ENCODE results near the gene ZNF862.
A peak's percentile ranks its signal among the peaks of the same experiment; 100 is the strongest.

ZNF862 gene

DNA sequence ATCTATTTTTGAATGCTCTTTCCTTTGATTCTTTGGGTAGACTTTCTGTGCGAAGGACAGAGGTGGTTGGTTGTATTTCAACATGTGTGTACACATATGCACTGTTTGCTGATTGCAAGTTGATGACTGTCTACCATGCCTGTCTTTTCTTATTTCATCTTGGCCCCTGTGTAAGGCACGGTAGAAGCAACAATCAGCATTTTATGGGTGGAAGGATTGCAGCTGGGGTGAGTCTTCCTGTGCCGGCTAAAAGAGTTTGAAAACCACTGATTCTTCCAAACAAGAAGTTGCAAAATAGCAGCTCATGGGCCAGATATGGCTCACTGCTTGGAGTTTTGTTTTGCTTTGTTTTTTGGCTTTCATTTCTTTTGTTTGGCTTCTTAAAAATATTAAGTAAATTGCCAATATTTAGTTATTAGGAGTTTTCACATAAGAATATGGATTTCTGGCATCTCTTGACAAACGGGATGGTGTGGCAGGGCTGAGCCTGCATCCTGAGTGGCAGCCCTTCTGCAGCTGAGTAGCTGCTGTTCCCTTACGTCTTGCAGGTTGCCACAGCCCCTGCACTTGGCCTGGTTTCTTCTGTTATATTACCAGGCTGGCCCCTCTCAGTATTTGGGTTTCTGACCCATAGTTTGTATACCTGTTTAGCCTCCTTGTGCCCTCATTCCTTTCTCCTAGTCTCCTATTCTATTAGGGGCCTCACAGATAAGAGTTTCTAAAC lies 7.2 kb downstream of the ZNF862 start:
- DNase-seq (ENCODE audit: low read depth), result no peak

DNA sequence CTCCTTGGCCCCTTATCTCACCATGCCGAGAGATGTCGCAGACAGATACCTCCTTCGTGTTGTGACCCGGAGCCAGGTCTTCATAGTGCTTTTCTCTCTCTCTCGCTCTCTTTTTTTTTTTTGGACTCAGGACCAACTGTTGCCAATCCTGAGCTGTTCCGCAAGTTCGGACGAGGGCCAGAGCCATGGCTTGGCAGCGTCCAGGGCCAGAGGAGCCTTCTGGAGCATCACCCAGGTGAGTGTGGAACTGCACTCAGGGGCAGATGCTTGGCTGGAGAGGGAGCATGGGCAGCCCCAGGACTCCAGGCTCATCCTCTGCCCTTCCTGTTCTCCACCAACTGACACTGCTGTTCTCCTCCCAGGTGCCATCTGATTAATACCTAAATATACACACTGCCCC lies 7.8 kb downstream of the ZNF862 start:
- no peak for DNase-seq (ENCODE audit: low read depth)

DNA sequence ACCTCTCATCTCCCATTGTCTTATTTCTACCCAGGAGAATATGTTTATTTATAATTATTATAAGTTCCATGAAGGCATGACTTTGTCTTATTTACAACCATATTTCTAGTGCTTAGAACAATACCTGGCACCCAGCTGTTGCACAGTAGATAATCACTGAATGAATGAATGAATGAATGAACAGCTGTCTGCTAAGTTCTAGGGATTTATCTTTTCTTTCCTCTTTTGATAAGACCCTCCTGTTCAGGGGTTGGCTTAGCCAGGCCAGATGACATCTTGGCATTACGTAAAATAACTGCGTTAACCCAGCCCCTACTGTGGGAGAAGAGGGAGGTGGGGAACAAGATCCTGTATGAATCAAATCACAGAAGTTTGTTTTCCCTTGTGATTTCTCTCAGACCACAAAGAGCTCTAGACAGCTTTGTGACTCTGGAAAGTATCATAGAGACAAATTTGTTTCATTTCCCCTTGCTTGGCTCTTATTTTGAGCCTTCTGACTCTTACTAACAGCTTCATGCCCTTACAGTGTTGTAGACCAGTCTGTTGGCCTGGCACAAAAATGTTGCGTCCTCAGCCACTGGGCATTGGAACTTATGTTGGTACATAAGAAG lies 8.4 kb downstream of the ZNF862 start:
- peak; percentile 14 for DNase-seq (ENCODE audit: low read depth)

DNA sequence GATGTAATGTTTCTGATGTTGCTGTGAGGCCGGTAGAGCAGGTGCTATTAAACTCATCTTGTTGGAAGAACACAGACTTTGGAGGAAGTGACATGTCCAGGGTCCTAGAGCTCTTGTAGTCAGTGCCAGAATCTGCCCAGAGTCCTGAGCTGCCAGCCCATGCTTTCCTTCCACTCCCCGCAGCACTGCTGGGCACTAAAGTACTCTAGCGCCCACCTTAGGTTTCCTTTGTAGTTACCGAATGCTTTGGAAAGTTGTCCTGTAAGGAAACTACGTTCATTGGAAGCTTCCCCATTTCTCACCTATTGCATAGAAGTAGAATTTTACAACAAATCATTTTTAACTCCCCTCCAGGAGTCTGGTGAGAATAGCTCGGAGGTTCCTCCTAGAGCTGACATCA lies 11.0 kb downstream of the ZNF862 start:
- DNase-seq (ENCODE audit: low read depth), result no peak

DNA sequence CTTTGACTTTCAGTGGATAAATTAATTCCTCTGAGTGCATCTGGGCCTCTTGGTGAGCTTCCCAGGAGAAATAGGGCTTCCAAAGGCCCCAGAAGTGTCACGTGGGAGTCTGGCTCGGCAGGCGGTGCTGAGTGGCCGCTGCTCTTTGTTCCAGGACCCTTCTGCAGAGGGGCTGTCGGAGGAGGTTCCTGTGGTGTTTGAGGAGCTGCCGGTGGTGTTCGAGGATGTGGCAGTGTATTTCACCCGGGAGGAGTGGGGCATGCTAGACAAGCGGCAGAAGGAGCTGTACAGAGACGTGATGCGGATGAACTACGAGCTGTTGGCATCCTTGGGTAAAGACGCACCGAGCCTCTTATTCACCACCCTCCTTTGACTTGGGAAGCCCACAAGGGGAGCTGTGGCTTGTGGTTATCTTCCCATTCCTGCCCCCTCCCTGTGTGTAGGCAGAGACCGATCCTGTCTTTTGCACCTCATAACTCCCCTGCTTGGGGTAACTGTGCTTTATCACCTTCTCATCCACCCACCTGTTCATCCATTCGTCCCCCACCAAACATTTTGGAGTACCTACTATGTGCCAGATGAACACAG lies 11.9 kb downstream of the ZNF862 start:
- DNase-seq (ENCODE audit: low read depth), result no peak

DNA sequence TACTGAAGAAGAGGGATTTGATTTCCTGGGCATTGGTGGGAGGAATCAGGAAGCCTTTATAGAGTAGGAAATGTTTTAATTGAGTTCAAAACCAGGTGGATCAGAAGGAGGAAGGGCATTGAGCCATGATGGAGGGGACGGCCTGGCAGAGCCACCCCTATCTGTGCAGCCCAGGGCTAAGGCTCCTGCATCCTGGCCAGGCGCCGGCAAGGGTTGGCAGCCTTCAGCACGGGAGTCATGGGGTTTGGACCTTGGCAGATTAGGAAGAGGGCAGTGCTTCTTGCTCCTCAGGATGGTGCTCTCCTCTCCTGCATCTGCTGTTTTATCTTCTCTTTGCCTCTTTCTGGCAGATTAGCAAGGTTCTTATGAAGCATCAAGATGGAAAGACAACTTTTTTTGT lies 12.5 kb downstream of the ZNF862 start:
- no peak for DNase-seq (ENCODE audit: low read depth)

DNA sequence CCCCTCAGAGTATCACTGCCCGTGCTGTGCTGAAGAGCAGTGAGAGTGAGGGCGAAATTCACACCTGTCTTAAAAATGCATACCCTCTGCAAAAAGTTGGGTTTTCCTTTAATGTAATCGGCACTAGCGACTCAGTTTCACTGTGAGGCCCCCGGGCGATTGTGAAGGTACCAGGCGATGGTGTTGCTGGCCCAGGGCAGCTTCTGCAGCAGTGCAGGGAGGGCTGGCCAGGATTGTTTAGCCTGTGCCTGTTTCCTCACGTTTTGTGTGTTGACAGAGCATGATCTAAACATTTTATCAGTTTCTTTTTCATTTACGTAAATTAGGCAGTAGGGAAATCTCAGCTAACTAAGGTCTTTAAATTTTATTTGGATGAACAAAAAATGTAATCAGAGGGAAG lies 13.3 kb downstream of the ZNF862 start:
- DNase-seq (ENCODE audit: low read depth), result no peak

DNA sequence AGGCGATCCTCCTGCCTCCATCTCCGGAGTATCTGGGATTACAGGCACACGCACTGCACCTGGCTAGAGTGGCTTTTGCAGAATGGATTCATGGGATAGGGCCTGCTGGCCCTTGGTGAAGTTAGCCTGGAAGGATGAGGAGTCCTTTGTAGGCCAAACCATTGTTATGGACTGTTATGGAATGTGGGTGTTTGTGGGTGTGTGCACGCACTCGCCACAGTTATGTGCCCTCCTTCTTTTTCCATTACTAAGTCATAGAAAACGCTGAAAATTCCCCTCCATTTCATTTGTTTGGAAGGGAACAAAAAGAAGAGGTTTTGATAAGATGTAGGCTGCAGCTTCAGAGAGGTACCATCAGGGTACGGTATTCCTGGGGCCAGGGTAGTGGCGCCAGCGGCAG lies 15.0 kb downstream of the ZNF862 start:
- no peak for DNase-seq (ENCODE audit: low read depth)

DNA sequence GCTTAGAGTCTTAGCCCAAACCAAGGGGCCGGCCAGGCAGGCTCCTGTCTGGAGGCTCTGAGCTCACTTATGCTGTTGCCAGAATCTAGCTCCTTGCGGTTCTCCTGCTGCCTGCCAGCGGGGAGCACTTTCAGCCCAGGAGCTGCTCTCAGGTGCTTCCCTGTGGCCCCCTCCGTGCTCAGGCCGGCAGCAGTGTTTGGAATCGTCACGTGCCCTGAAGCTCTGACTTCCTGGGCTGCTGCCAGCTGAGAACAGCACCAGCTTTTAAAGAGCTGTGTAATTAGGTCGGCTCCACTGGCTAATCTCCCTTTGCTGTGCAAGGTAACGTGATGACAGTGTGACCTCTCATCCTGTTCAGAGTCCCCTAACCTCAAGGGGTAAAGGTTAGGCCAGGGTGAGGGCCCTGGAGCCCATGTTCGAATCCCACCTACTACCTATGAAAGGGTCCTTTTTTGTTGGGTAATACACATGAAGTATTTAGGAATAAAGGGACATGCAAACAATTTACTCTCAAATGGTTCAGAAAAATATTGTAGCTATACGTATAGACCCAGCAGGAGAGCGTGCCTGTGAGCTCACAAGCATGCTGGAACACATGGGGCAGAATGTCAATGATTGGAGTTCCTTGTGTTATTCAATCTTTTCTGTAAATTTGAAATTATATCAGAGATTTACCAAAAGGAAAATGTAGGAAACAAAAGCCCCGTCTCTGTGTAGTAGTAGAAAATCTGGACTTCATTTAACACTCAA lies 16.6 kb downstream of the ZNF862 start:
- no peak for DNase-seq (ENCODE audit: low read depth)

DNA sequence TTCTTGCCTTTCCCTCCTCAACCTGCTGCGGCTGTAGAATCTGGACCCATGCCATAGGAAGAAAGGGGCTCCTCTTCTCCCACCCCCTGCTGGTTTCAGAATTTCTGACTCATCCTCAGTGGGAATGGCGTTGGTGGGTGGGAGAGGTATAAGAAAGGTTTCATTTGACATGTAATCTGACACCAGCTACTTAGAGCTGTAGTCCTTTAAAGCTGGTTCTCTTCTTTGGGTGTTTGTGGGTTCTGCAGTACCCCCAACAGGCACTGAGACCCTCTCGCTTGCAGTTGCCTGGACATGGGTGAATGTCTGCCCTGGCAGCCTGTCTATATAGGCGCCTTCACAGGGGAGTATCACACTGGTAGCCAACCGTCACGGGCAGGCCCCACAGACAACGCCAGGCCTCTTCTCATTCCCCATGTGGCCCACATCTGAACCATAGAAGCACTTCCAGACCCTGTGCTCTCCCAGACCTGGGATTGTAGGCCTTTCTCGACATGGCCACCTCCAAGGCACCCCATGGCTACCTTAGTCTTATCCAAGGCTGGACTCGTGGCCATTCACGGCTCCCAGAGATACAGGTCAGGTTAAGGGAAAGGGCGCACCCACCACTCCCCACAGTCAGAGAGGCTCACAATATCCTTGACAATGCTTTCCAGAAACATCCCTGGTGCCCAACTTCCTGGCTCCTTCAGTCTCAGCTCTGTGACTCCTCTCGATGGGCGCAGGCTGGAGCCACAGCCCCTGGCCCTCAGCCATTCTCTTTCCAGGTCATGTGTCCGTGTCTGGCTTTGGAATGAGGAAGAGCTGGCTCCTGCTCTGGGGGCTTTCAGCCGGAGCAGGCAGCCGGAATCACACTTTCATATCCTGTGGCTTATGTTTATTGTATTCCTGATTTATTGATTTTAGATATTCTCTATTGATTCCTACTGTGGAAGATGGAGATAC lies 17.5 kb downstream of the ZNF862 start:
- DNase-seq (ENCODE audit: low read depth), result no peak

DNA sequence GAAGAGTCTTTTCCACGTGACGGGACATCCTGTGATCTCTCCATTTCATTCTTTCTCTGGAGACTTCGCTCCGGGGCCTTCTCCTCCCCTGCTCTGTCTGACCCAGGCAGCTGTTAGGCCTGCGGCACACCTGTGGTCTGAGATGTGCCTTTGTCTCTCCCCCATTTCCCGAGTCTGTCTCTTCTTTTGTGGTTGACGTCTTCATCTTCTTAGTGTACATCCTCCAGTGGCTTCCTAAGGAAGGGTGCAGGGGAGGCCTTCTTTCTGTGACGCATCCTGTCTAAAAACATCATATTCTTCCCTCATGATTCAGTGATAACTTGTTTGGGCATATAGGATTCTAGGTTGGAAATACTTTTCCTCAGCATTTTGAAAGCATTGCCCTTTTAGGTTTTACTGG lies 18.4 kb downstream of the ZNF862 start:
- DNase-seq (ENCODE audit: low read depth), result no peak

DNA sequence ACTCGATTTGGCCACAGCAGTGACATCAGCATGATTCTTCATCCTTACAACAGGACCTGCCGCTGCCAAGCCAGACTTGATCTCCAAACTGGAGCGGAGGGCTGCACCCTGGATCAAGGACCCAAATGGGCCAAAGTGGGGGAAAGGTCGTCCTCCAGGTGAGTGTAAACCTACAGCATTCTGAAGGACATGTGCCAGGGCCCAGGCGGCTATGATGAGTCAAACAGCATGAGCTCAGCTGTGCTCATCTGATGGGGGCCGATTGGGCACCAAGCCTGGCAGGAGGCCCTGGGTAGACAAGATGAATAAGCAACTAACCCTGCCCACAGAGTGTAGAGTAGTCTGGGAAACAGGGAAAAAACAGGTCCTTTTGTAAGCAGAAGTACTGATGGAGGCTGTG lies 21.2 kb downstream of the ZNF862 start:
- no peak for DNase-seq (ENCODE audit: low read depth)

DNA sequence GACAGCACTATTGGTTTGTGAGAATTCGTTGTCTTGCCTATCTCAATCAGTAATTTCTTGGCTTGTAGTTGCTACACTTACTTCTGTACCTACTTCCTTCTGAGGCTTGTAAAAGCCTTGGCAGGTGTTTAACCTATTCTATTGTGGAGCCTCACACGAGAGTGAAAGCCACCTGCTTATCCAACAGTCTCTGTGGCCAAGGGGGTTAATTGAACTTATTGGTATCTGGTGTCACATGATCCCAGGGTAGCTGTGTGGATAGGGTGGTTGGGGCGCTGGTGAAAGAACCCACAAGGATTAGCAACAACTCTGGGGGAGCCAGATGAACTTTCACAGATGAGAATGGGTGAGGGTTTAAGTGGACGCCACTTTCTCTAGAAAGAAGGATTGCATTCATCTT lies 21.7 kb downstream of the ZNF862 start:
- no peak for DNase-seq (ENCODE audit: low read depth)

DNA sequence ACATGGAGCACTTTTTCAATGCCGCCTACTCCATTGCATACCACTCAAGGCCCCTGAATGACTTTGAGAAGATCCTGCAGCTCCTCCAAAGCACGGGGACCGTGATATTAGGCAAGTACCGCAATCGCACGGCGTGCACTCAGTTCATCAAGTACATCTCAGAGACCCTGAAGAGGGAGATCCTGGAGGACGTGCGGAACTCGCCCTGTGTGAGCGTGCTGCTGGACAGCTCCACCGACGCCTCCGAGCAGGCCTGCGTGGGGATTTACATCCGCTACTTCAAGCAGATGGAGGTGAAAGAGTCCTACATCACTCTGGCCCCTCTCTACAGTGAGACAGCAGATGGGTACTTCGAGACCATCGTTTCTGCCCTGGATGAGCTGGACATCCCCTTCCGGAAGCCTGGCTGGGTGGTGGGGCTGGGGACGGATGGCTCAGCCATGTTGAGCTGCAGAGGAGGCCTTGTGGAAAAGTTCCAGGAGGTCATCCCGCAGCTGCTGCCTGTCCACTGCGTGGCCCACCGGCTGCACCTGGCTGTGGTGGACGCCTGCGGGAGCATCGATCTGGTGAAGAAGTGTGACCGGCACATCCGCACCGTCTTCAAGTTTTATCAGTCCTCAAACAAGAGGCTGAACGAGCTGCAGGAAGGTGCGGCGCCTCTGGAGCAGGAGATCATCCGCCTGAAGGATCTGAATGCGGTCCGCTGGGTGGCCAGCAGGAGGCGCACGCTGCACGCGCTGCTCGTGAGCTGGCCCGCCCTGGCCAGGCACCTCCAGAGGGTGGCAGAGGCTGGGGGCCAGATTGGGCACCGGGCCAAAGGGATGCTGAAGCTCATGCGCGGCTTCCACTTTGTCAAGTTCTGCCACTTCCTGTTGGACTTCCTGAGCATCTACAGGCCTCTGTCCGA lies 22.9 kb downstream of the ZNF862 start:
- no peak for DNase-seq (ENCODE audit: low read depth)

DNA sequence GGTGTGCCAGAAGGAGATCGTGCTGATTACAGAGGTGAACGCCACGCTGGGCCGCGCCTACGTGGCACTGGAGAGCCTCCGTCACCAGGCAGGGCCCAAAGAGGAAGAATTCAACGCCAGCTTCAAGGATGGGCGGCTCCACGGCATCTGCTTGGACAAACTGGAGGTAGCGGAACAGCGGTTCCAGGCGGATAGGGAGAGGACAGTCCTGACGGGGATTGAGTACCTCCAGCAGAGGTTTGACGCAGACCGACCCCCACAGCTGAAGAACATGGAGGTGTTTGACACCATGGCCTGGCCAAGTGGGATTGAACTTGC lies 23.5 kb downstream of the ZNF862 start:
- DNase-seq (ENCODE audit: low read depth), result no peak

DNA sequence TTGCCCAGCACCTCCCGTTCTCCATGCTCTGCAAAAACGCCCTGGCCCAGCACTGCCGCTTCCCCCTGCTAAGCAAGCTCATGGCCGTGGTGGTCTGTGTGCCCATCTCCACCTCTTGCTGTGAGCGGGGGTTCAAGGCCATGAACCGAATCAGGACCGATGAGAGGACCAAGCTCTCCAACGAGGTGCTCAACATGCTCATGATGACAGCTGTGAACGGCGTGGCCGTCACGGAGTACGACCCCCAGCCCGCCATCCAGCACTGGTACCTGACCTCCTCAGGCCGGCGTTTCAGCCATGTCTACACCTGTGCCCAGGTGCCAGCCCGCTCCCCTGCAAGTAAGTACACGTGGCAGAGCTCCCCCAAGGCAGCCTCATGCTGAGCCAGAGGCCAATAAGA lies 24.0 kb downstream of the ZNF862 start:
- DNase-seq (ENCODE audit: low read depth), result no peak

DNA sequence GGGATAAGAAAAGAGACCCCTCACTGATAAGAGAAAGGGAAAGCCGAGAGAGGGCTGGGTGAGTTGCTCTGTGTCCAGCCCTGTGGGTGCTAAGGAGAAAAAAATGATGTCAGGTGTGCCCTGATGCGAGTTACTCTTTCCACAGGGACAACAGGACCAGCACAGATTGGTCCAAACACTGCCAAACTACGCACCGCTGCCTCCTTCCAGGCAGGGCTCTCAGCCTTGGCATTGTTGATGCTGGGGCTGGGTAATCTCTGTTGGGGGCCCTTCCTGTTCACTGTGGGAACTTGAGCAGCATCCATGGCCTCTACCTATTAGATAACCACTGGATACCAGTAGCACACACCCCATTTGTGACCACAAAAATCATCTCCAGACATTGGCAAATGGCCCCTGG lies 25.3 kb downstream of the ZNF862 start:
- no peak for DNase-seq (ENCODE audit: low read depth)

DNA sequence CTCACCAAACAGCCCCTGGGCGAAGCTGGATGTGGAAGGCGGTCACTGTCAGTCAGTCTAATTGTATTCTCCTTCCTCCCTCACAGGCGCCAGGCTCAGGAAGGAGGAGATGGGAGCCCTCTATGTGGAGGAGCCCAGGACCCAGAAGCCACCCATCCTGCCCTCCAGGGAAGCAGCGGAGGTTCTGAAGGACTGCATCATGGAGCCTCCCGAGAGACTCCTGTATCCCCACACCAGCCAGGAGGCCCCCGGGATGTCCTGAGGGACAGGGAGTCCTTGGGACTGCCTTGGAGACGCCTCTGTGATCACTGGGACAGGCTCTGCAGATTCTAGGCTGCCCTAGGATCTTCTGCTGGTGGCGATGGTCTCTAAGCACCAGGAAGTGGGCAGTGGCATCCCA lies 25.8 kb downstream of the ZNF862 start:
- no peak for DNase-seq (ENCODE audit: low read depth)

DNA sequence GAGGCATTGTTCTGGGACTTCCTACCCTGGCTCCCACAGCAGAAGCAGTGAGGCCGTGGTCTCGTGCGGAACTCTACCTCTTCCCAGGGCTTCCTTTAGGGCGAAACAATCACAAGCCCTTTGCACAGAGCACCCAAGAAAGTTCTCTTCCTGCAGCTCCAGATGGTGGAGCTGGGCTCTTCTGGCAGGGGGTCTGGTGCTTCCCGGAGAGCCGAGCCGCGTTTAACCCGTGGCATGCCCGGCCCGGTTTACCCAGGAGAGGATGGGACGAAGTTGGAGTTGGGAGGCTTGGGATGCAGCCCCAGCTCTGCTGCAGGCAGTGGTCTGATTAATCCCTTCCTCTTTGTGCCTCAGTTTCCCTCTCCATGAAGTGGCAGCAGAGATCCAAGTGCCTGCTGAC lies 26.6 kb downstream of the ZNF862 start:
- DNase-seq (ENCODE audit: low read depth), result no peak

DNA sequence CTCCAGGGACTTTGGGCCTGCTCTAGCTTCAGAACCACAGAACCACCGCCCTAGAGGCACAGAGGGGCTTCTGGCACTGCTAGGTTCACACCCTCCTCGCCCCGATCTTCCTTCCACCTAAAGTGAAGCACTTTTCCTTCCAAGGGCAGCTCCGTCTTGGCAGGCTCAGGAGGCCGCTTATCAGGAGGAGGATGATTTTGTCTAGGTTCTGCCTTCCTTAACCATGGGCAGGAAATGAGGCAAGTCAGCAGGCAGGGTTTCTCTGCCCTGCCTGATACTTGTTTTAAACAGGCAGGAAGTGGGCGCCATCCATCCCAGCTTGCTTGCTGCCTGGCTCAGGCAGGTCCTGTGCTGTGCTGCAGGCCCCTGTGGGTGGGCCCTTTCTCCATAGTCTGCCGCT lies 27.3 kb downstream of the ZNF862 start:
- DNase-seq (ENCODE audit: low read depth), result no peak

DNA sequence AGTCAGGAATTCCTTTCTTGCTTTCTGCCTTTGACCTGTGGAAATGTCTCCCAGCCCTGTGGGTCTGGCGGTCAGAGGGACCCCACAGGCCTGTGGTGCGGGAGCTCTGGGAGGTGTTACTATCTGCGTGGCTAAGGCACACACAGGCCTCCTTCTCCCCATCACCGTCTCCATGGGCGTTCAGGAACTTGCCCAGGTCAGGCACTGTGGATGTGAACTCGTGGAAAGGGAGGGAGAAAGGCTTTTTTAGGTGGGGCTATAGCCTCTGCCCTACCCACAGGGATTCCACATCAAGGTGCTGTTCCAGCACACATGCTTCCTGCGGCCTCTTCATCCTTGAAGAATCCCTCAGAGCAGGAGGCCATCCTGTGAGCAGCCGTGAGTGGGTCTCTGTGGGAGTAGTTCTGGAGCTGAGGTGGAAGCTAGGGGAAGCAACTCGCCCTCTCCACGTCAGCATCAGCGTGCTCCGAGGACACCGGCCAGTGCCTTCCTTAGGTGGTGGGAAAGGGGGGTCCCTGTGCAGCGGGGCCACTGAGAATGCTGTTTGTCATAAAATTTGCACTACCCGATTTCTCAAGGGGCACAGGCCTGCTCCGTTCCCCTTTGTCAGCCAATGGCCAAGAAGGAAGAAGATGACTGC lies 28.1 kb downstream of the ZNF862 start:
- DNase-seq (ENCODE audit: low read depth), result no peak

All from stromal cell of bone marrow (primary cell).